Body of pancreas (tissue), 4 donors: ENCODE measurements around the gene BTBD9.

Source experiments
- POLR2A ChIP-seq, 3 donors: fragments of 450-650 bp; IDR thresholded peaks; one replicate each; pipeline ENCODE4 v1.6.1; 2016; ENCODE audit warnings: antibody characterized with exemption in 3 of 3, mild to moderate bottlenecking in 2 of 3
- TF ChIP-seq, protein P1 (sequence below), 7 experiments: fragments of 450-650 bp in 4 of 7; fragments of 200-600 bp in 3 of 7; sonication (generic) in 3 of 7; IDR thresholded peaks; one replicate each; pipeline ENCODE4 v1.5.1; 2016 to 2019; ENCODE audit warnings: antibody characterized with exemption in 7 of 7

DNA sequence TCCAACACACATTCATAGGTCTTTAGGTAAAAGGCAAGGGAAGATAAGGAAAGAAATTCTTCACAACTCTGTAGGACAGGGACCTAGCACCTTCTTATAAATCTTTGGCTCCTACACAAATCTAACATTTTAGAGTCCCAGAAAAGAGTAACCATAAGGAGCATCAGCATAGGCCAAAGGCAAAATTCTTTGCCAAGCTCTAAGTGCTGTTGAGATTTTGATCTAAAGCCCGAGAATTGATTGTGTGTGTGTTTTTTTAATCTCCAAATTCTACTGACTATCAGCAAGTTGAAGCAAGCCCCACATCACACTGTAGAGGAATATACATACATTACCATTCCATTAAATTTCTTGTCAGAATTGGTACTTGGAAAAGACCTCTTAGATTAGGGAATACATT, 233.6 kb downstream of the BTBD9 start:
- TF ChIP-seq, protein P1, sequence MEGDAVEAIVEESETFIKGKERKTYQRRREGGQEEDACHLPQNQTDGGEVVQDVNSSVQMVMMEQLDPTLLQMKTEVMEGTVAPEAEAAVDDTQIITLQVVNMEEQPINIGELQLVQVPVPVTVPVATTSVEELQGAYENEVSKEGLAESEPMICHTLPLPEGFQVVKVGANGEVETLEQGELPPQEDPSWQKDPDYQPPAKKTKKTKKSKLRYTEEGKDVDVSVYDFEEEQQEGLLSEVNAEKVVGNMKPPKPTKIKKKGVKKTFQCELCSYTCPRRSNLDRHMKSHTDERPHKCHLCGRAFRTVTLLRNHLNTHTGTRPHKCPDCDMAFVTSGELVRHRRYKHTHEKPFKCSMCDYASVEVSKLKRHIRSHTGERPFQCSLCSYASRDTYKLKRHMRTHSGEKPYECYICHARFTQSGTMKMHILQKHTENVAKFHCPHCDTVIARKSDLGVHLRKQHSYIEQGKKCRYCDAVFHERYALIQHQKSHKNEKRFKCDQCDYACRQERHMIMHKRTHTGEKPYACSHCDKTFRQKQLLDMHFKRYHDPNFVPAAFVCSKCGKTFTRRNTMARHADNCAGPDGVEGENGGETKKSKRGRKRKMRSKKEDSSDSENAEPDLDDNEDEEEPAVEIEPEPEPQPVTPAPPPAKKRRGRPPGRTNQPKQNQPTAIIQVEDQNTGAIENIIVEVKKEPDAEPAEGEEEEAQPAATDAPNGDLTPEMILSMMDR (IDR thresholded peaks at IDR 0.05): no peak
- TF ChIP-seq POLR2A (IDR thresholded peaks at IDR 0.05): no peak
